Measurements from ENCODE around the gene ERLEC1.

DNA sequence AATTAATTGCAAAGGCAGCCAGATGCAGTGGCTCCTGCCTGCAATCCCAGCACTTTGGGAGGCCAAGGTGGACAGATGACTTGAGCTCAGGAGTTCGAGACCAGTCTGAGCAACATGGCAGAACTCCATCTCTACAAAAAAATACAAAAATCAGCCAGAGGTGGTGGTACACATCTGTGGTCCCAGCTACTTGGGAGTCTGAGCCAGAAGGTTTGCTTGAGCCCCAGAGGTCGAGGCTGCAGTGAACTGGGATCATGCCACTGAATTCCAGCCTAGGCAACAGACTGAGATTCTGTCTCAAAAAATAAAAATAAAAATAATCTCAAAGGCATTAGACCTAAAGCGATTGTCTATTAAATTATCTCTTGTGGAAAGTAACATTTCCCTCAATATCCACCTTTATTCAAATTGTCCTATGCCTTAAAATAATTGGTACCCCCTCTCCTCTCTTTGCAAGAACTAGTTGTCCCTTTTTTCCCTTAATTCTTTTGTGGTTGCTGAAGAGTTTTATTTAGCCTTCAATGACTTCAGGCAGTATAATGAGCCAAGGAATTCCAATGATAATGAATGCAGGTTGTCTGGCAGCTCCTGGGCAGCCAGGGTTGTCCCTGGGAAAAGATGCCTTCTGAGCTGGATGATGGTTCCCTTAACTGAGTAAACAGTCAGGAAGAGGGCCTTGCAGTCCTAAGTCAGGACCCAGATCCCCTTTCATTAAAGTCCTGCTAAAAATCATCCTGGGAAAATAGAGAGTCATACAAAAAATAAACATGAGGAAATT lies 40.7 kb downstream of the ERLEC1 start:
- TF ChIP-seq POLR2AphosphoS5 (IDR thresholded peaks at IDR 0.05; ENCODE audit: insufficient read depth in 1 of 2, low read depth in 1 of 2) (no peak), POLR2A (IDR thresholded peaks at IDR 0.05) (no peak)
- TF ChIP-seq, protein P1, sequence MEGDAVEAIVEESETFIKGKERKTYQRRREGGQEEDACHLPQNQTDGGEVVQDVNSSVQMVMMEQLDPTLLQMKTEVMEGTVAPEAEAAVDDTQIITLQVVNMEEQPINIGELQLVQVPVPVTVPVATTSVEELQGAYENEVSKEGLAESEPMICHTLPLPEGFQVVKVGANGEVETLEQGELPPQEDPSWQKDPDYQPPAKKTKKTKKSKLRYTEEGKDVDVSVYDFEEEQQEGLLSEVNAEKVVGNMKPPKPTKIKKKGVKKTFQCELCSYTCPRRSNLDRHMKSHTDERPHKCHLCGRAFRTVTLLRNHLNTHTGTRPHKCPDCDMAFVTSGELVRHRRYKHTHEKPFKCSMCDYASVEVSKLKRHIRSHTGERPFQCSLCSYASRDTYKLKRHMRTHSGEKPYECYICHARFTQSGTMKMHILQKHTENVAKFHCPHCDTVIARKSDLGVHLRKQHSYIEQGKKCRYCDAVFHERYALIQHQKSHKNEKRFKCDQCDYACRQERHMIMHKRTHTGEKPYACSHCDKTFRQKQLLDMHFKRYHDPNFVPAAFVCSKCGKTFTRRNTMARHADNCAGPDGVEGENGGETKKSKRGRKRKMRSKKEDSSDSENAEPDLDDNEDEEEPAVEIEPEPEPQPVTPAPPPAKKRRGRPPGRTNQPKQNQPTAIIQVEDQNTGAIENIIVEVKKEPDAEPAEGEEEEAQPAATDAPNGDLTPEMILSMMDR (IDR thresholded peaks at IDR 0.05) = no peak

All from vagina (tissue), 2 donors.